ENCODE data around the gene NRXN2. TPM values are rescaled to one million over a fixed set of nuclear protein-coding genes. Genes with fewer than 3 reads are reported as not detected.

The NRXN2 gene
- total and polyA plus RNA-seq, 10 of the 15 experiments (the other 5 are each of a cell fraction or from before 2014, with no cell fraction given) = 0.03 to 1.4 (median 0.23) TPM

GRCh38 chr11:64592234-64592615, 130.8 kb downstream of the NRXN2 start:
- no peaks in the 10 kb centered on the region for H3K36me3 ChIP-seq (ENCODE audit: control insufficient read depth in 2 of 2, insufficient read depth in 2 of 2, low read length in 1 of 2)
- H4K20me1 ChIP-seq (ENCODE audit: control insufficient read depth, insufficient read depth) = no peaks in the 10 kb centered on the region
- H3K4me1 ChIP-seq (ENCODE audit: control insufficient read depth, insufficient read depth, low read length) = no peaks in the 10 kb centered on the region
- POLR2A ChIA-PET = no interaction called here
- H3K4me3 ChIP-seq = no peak overlapping the region
- ATAC-seq (no peak), FAIRE-seq (no peak), DNase-seq (ENCODE audit: low read depth, low spot score) (no peak)
- H2AFZ ChIP-seq (ENCODE audit: control insufficient read depth, low read depth, low read length) = no peak overlapping the region
- H3K9me3 ChIP-seq (replicated peaks; ENCODE audit: control insufficient read depth, insufficient read depth, low read length) = no peaks in the 10 kb centered on the region; the same call in 1 of the 3 replicates
- SMC1A ChIA-PET (ENCODE audit: uncharacterized antibody, unreplicated experiment) = no interaction called here
- H3K4me2 ChIP-seq (ENCODE audit: control insufficient read depth, insufficient read depth) = no peak overlapping the region
- in situ Hi-C loops (cut with MboI) (no loop called here), intact Hi-C loops (cut with micrococcal nuclease; ENCODE audit: unreplicated experiment) (no loop called here)
- 14% methylated on average over 3 of the region's 3 CpGs for WGBS (ENCODE audit: insufficient coverage, insufficient replicate concordance, low lambda C conversion rate, missing lambda C conversion rate)
- no peaks in the 10 kb centered on the region for H3K27me3 ChIP-seq (replicated peaks in 1 of 2; ENCODE audit: control insufficient read depth in 2 of 2, insufficient read depth in 2 of 2, low read length in 1 of 2)
- H3K79me2 ChIP-seq (ENCODE audit: control insufficient read depth, insufficient read depth, low read length) = no peaks in the 10 kb centered on the region
- RAD21 ChIA-PET (ENCODE audit: unreplicated experiment) = no interaction called here
- no TSS peak for BruUV-seq (replicated peaks)
- TF ChIP-seq SREBF2 (IDR thresholded peaks at IDR 0.05; ENCODE audit: low read length) = no peak
- no peak for TF ChIP-seq RAD51 (IDR thresholded peaks at IDR 0.05)
- no peak for TF ChIP-seq BHLHE40 (IDR thresholded peaks at IDR 0.05; ENCODE audit: borderline replicate concordance in 1 of 2, low read depth in 2 of 2, low read length in 1 of 2)
- TF ChIP-seq, protein P1, sequence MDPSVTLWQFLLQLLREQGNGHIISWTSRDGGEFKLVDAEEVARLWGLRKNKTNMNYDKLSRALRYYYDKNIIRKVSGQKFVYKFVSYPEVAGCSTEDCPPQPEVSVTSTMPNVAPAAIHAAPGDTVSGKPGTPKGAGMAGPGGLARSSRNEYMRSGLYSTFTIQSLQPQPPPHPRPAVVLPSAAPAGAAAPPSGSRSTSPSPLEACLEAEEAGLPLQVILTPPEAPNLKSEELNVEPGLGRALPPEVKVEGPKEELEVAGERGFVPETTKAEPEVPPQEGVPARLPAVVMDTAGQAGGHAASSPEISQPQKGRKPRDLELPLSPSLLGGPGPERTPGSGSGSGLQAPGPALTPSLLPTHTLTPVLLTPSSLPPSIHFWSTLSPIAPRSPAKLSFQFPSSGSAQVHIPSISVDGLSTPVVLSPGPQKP (IDR thresholded peaks at IDR 0.05; ENCODE audit: low read depth, low read length) = no peak
- no peak for TF ChIP-seq IRF4 (IDR thresholded peaks at IDR 0.05; ENCODE audit: low read depth, low read length)
- TF ChIP-seq ZBTB11 (CRISPR knock-in tag; IDR thresholded peaks at IDR 0.05) = no peak
- TF ChIP-seq, protein P2, sequence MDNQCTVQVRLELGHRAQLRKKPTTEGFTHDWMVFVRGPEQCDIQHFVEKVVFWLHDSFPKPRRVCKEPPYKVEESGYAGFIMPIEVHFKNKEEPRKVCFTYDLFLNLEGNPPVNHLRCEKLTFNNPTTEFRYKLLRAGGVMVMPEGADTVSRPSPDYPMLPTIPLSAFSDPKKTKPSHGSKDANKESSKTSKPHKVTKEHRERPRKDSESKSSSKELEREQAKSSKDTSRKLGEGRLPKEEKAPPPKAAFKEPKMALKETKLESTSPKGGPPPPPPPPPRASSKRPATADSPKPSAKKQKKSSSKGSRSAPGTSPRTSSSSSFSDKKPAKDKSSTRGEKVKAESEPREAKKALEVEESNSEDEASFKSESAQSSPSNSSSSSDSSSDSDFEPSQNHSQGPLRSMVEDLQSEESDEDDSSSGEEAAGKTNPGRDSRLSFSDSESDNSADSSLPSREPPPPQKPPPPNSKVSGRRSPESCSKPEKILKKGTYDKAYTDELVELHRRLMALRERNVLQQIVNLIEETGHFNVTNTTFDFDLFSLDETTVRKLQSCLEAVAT (IDR thresholded peaks at IDR 0.05) = no peak
- no peak for TF ChIP-seq CEBPB (IDR thresholded peaks at IDR 0.05; ENCODE audit: borderline replicate concordance in 1 of 2, low read depth in 2 of 2, low read length in 2 of 2)
- no peak for TF ChIP-seq SPI1 (IDR thresholded peaks at IDR 0.05; ENCODE audit: borderline replicate concordance, insufficient read depth, low read depth, low read length)
- CTCF ChIA-PET = no interaction called here
- no peak overlapping the region for H3K9ac ChIP-seq (ENCODE audit: control insufficient read depth, insufficient read depth, low read length)
- H3K27ac ChIP-seq (ENCODE audit: control insufficient read depth, insufficient read depth) = no peak overlapping the region
